ENCODE data around the gene CAP2. TPM values are rescaled to one million over a fixed set of nuclear protein-coding genes. Genes with fewer than 3 reads are reported as not detected.

Gene CAP2
- total RNA-seq, 4 donors from 2014 or later, result 3.5 to 8.9 (median 4.5) TPM

- ATAC-seq (ENCODE audit: low FRiP score) (no peak), DNase-seq (ENCODE audit: low spot score) (no peak)
- TF ChIP-seq CTCF (IDR thresholded peaks at IDR 0.05), result no peak
Observed at GRCh38 chr6:17551383-17551958, 158.1 kb downstream of the CAP2 start.

GRCh38 chr6:17552861-17553260, 159.5 kb downstream of the CAP2 start:
- no peak for DNase-seq (ENCODE audit: low spot score)
- no peak for ATAC-seq (ENCODE audit: low FRiP score)
- TF ChIP-seq CTCF (IDR thresholded peaks at IDR 0.05), result no peak

GRCh38 chr6:17556014-17556413, 162.6 kb downstream of the CAP2 start:
- DNase-seq (ENCODE audit: low spot score) (no peak), ATAC-seq (ENCODE audit: low FRiP score) (no peak)
- TF ChIP-seq CTCF (IDR thresholded peaks at IDR 0.05), result no peak

- DNase-seq (ENCODE audit: low spot score), result no peak
- ATAC-seq (ENCODE audit: low FRiP score), result no peak
- no peak for TF ChIP-seq CTCF (IDR thresholded peaks at IDR 0.05)
Observed at GRCh38 chr6:17562636-17563035, 169.2 kb downstream of the CAP2 start.

GRCh38 chr6:17565399-17565798, 172.0 kb downstream of the CAP2 start:
- no peak for ATAC-seq (ENCODE audit: low FRiP score)

GRCh38 chr6:17574866-17575560, 181.6 kb downstream of the CAP2 start:
- TF ChIP-seq CTCF (IDR thresholded peaks at IDR 0.05), result no peak
- no peak for DNase-seq (ENCODE audit: low spot score)
- ATAC-seq (ENCODE audit: low FRiP score), result peak; percentile 73

More at GRCh38 chr6:17565399-17565798, 172.0 kb downstream of the CAP2 start:
- no peak for DNase-seq (ENCODE audit: low spot score)
- no peak for TF ChIP-seq CTCF (IDR thresholded peaks at IDR 0.05)

- ATAC-seq (ENCODE audit: low FRiP score) (no peak), DNase-seq (ENCODE audit: low spot score) (no peak)
- no peak for TF ChIP-seq CTCF (IDR thresholded peaks at IDR 0.05)
Observed at GRCh38 chr6:17577059-17577458, 183.7 kb downstream of the CAP2 start.
